K562 (cell line): Measurements from ENCODE around the gene TMEM69. TPM values are rescaled to one million over a fixed set of nuclear protein-coding genes. Genes with fewer than 3 reads are reported as not detected.

ENCODE experiments used
- CBX1 ChIP-seq: sonication (generic); IDR thresholded peaks from 2 replicates; pipeline ENCODE4 v1.6.1; 2016; ENCODE audit warnings: antibody characterized with exemption, low read depth, mild to moderate bottlenecking
- CTCFL ChIP-seq: IDR thresholded peaks from 2 replicates; pipeline ENCODE4 v1.6.1; 2011; ENCODE audit warnings: borderline replicate concordance, low read depth, mild to moderate bottlenecking, moderate library complexity, low read length; ENCODE audit not compliant: insufficient read depth, poor library complexity, severe bottlenecking
- ELK1 ChIP-seq: sonication (generic); formaldehyde crosslinking; IDR thresholded peaks from 2 replicates; pipeline ENCODE4 v1.8.1; 2022; ENCODE audit warnings: missing genetic modification reagents
- ERF ChIP-seq: fragments of 450-650 bp; formaldehyde crosslinking; IDR thresholded peaks from 2 replicates; pipeline ENCODE4 v1.4.0; 2020; ENCODE audit warnings: mild to moderate bottlenecking, mixed read lengths
- IFI16 ChIP-seq: fragments of 250-450 bp; sonication (Bioruptor Pico); IDR thresholded peaks from 2 replicates; pipeline ENCODE4 v2.1.2; 2022; ENCODE audit warnings: mild to moderate bottlenecking, inconsistent platforms
- ILK ChIP-seq: fragments of 450-650 bp; IDR thresholded peaks from 2 replicates; pipeline ENCODE4 v1.6.1; 2016; ENCODE audit warnings: missing genetic modification characterization, low read depth, mild to moderate bottlenecking, missing compliant biosample characterization, moderate library complexity, borderline replicate concordance
- LCOR ChIP-seq: sonication (generic); formaldehyde crosslinking; IDR thresholded peaks from 2 replicates; pipeline ENCODE4 v1.8.0; 2022; ENCODE audit warnings: mild to moderate bottlenecking, missing genetic modification reagents
- MCM5 ChIP-seq: fragments of 450-650 bp; IDR thresholded peaks from 2 replicates; pipeline ENCODE4 v1.6.1; 2016; ENCODE audit warnings: low read depth
- MED1 ChIP-seq: sonication (generic); formaldehyde crosslinking; IDR thresholded peaks from 2 replicates; pipeline ENCODE4 v1.8.1; 2023; ENCODE audit warnings: missing genetic modification reagents, borderline replicate concordance
- MEF2D ChIP-seq: conservative IDR thresholded peaks from 2 replicates; pipeline ENCODE4 v1.6.1; 2016; ENCODE audit warnings: low read depth, missing genetic modification characterization, missing compliant biosample characterization
- NFIX ChIP-seq: fragments of 250-450 bp; sonication (Bioruptor Pico); IDR thresholded peaks from 2 replicates; pipeline ENCODE4 v1.4.0; 2020; ENCODE audit warnings: low read depth, mild to moderate bottlenecking, moderate library complexity
- PHTF2 ChIP-seq: fragments of 250-450 bp; sonication (Bioruptor Pico); IDR thresholded peaks from 2 replicates; pipeline ENCODE4 v1.5.0; 2021; ENCODE audit warnings: mild to moderate bottlenecking
- PKNOX1 ChIP-seq: fragments of 450-650 bp; IDR thresholded peaks from 2 replicates; pipeline ENCODE4 v1.6.1; 2016
- PPARD ChIP-seq: fragments of 250-450 bp; sonication (Bioruptor Pico); IDR thresholded peaks from 2 replicates; pipeline ENCODE4 v1.8.0; 2022; ENCODE audit warnings: inconsistent platforms, mild to moderate bottlenecking, moderate library complexity
- SMC3 ChIP-seq: conservative IDR thresholded peaks from 2 replicates; pipeline ENCODE4 v1.6.1; 2011; ENCODE audit warnings: low read depth, low read length, improper control_type of control experiment; ENCODE audit not compliant: insufficient read depth
- TCFL5 ChIP-seq: fragments of 250-450 bp; sonication (Bioruptor Pico); conservative IDR thresholded peaks from 2 replicates; pipeline ENCODE4 v1.6.1; 2021; ENCODE audit warnings: mild to moderate bottlenecking, moderate library complexity, matching md5 sums
- TOE1 ChIP-seq, 2 experiments: fragments of 450-650 bp in 1 of 2; sonication (generic) in 1 of 2; formaldehyde crosslinking in 1 of 2; IDR thresholded peaks; 2 replicates each; pipeline versions ENCODE4 v1.7.1 to v1.8.0; 2016 to 2022; ENCODE audit warnings: borderline replicate concordance in 2 of 2, mild to moderate bottlenecking in 2 of 2, antibody characterized with exemption in 1 of 2, inconsistent platforms in 1 of 2, low read depth in 1 of 2, missing genetic modification reagents in 1 of 2, moderate library complexity in 1 of 2
- WHSC1 ChIP-seq: IDR thresholded peaks from one replicate; pipeline ENCODE4 v1.6.1; 2012; ENCODE audit warnings: low read length, control low read depth, inconsistent platforms
- ZNF561 ChIP-seq: fragments of 450-650 bp; formaldehyde crosslinking; conservative IDR thresholded peaks from 2 replicates; pipeline ENCODE4 v1.4.0; 2020; ENCODE audit warnings: mild to moderate bottlenecking, moderate library complexity
- ZNF75A ChIP-seq: fragments of 450-650 bp; formaldehyde crosslinking; IDR thresholded peaks from 2 replicates; pipeline ENCODE4 v1.4.0; 2020; ENCODE audit warnings: mild to moderate bottlenecking
- polyA plus RNA-seq, 8 experiments: library from polyadenylated mRNA; depleted of rRNA in 4 of 8; stranded (reverse) in 5 of 8; unstranded in 3 of 8; fragments of >200 nt; fragmentation: Nextera tagmentation in 2 of 8; fragmentation: Illumina TruSeq in 1 of 8; extraction: Ambion mirVana in 2 of 8; extraction: Trizol in 1 of 8; gene quantifications; 2 replicates each; pipeline versions ENCODE4 v1.2.1 to v1.2.3, GENCODE V29; 2011 to 2014; ENCODE audit warnings: inconsistent platforms in 1 of 8, missing spikeins in 1 of 8
- total RNA-seq, 7 experiments: library from RNA; depleted of rRNA in 6 of 7; stranded (reverse); fragments of >200 nt in 6 of 7; fragmentation: Illumina TruSeq in 2 of 7; extraction: Trizol in 2 of 7; gene quantifications; 2 replicates each; pipeline versions ENCODE4 v1.2.1 to v1.2.3, GENCODE V29; 2011 to 2021; ENCODE audit warnings: low replicate concordance in 1 of 7
- TF ChIP-seq, protein P1 (sequence below): fragments of 250-450 bp; sonication (Bioruptor Pico); IDR thresholded peaks from 2 replicates; pipeline ENCODE4 v1.4.0; 2020; ENCODE audit warnings: mild to moderate bottlenecking, moderate library complexity, borderline replicate concordance

The TMEM69 gene
- total and polyA plus RNA-seq, 9 of the 15 experiments (the other 6 are each of a cell fraction or from before 2014, with no cell fraction given) = 47.3 to 248 (median 103) TPM

DNA sequence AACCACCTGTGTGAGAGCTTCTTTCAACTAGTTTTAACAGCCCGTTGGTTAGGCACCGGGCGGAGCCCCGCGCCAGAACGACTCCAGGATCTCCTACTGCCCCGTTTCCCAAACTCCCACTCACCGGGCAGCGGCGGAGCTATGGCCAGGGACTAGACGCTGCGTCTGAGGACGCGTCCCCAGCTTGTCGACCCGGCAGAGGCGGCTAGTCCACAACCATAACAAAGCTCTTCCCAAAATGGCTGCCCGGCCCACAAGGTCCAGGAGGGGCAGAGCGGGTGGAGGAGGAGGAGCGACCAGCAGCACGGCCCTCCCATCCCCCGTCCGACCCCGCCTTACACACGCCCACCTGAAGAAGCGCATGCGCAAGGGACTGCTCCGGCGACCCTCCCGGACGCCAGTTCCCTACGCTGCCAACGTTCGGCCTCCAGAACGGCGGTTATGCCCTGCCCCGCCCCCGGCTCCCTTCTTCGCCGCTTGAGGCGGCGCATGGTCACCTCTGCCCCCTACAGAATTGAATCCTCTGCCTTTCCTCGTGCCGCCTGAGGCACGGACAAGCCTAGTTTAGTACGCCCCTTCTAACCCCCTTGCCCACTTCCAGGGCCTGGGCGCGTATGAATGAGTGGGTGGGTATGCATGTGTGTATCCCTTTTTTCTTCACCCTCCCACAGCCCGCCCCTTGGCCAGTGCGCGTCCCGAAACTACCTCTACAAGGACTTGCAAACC is 1.5 kb upstream of the TMEM69 start, which contains the start of gene GPBP1L1 (continued):
- TF ChIP-seq, protein P1, sequence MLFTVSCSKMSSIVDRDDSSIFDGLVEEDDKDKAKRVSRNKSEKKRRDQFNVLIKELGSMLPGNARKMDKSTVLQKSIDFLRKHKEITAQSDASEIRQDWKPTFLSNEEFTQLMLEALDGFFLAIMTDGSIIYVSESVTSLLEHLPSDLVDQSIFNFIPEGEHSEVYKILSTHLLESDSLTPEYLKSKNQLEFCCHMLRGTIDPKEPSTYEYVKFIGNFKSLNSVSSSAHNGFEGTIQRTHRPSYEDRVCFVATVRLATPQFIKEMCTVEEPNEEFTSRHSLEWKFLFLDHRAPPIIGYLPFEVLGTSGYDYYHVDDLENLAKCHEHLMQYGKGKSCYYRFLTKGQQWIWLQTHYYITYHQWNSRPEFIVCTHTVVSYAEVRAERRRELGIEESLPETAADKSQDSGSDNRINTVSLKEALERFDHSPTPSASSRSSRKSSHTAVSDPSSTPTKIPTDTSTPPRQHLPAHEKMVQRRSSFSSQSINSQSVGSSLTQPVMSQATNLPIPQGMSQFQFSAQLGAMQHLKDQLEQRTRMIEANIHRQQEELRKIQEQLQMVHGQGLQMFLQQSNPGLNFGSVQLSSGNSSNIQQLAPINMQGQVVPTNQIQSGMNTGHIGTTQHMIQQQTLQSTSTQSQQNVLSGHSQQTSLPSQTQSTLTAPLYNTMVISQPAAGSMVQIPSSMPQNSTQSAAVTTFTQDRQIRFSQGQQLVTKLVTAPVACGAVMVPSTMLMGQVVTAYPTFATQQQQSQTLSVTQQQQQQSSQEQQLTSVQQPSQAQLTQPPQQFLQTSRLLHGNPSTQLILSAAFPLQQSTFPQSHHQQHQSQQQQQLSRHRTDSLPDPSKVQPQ (CRISPR knock-in tag) = no peak
- no peak; the same call in 1 of the 2 replicates for TF ChIP-seq TOE1 (IDR thresholded peaks at IDR 0.05; ENCODE audit: borderline replicate concordance)
- peak; percentile 94 for TF ChIP-seq TOE1 (CRISPR knock-in tag; IDR thresholded peaks at IDR 0.05; ENCODE audit: borderline replicate concordance, low read depth)
- no peak for TF ChIP-seq MCM5
- TF ChIP-seq NFIX = no peak
- TF ChIP-seq MEF2D (tag) = no peak
- TF ChIP-seq MED1 (CRISPR knock-in tag) = no peak
- no peak; the same call in 1 of the 2 replicates for TF ChIP-seq PHTF2
- TF ChIP-seq ZNF75A (CRISPR knock-in tag) = peak; percentile 62; the same call in 1 of the 2 replicates
- 0 out of 2 replicates have a peak, but pooled peaks have one; percentile 22 for TF ChIP-seq LCOR (CRISPR knock-in tag)
- TF ChIP-seq IFI16 (CRISPR knock-in tag) = no peak; the same call in 1 of the 2 replicates
- TF ChIP-seq TCFL5 (CRISPR knock-in tag) = 0 out of 2 replicates have a peak, but pooled peaks have one; percentile 19
- TF ChIP-seq ELK1 (CRISPR knock-in tag) = no peak
- no peak for TF ChIP-seq ILK (tag)
- TF ChIP-seq CBX1 = peak; percentile 94
- TF ChIP-seq WHSC1 = no peak
- TF ChIP-seq SMC3 = no peak
- TF ChIP-seq PKNOX1 = no peak
- no peak; the same call in 1 of the 2 replicates for TF ChIP-seq ZNF561 (CRISPR knock-in tag)
- no peak for TF ChIP-seq PPARD
- peak; percentile 84 for TF ChIP-seq ERF (CRISPR knock-in tag)
- TF ChIP-seq CTCFL = no peak
